A549 treated with ZK216348 at 1 μM for 4 hours (cell line): Measurements from ENCODE around the gene FAM210B. TPM values are rescaled to one million over a fixed set of nuclear protein-coding genes. Genes with fewer than 3 reads are reported as not detected.

ENCODE experiments used
- total RNA-seq: library from RNA; stranded (reverse); fragments of 200-300 nt; extraction: Qiagen RNA extraction; gene quantifications from 5 replicates; pipeline ENCODE4 v1.2.3, GENCODE V29; 2022; ENCODE audit warnings: low read depth

FAM210B gene
- total RNA-seq: 8.5 to 12.8 TPM (median 12.5 TPM) in 5 replicates

GRCh38 chr20:56358600-56359211, at the start of gene FAM210B:
FAM210B (plus strand) TSS chr20:56358974; CDS start chr20:56359006, 32 bp downstream.

GRCh38 chr20:56392132-56392880, 33.5 kb downstream of the FAM210B start, which contains the start of the genes AURKA and CSTF1:
AURKA (minus strand) TSS chr20:56392215; CDS start chr20:56388197, 4,018 bp downstream.
CSTF1 (plus strand) TSS chr20:56392645; CDS start chr20:56395553, 2,908 bp downstream.

GRCh38 chr20:56411759-56412472, 53.1 kb downstream of the FAM210B start, which contains the start of gene CASS4:
CASS4 (plus strand) TSS chr20:56412260; CDS start chr20:56412459, 199 bp downstream.

Other genes with a start within 250 kb of the FAM210B start
- gene MC3R, start 110.2 kb upstream of the FAM210B start, total RNA-seq: not detected in 5 replicates
- gene AURKA, start 33.2 kb downstream of the FAM210B start, total RNA-seq: 98.8 to 110 TPM (median 107 TPM) in 5 replicates
- gene CSTF1, start 33.7 kb downstream of the FAM210B start, total RNA-seq: 34.3 to 38.9 TPM (median 37.7 TPM) in 5 replicates
- 0.08 to 0.09 TPM in 2 of 5 replicates, not detected in the others for gene CASS4, start 53.3 kb downstream of the FAM210B start, total RNA-seq
- 87.2 to 89.6 TPM (median 88.4 TPM) in 5 replicates for gene RTF2, start 109.7 kb downstream of the FAM210B start, total RNA-seq
- 0.19 to 0.55 TPM (median 0.33 TPM) in 4 of 5 replicates, not detected in the other for gene FAM209A, start 165.8 kb downstream of the FAM210B start, total RNA-seq
- 0.34 to 1.00 TPM (median 0.75 TPM) in 4 of 5 replicates, not detected in the other for gene FAM209B, start 174.3 kb downstream of the FAM210B start, total RNA-seq